DND-41 (cell line): ENCODE data around the gene CD99L2.

Experiments
- ATAC-seq: fragments of 200-7000 bp; cut with Tn5 transposase; 3 replicates; pipeline ENCODE4 v1.9.1; 2021; ENCODE audit warnings: low read depth; ENCODE audit not compliant: insufficient read depth
- DNase-seq: peaks from one replicate; pipeline ENCODE4 v3.0.0-alpha.2; 2020
- H2AFZ ChIP-seq: 2 replicates; pipeline ENCODE4 v1.6.0; 2012; ENCODE audit warnings: low read depth, low read length
- H3K27ac ChIP-seq: 2 replicates; pipeline ENCODE4 v1.5.1; 2012; ENCODE audit warnings: low read length, inconsistent platforms
- H3K27me3 ChIP-seq: fragments of 200-600 bp; sonication (generic); 2 replicates; pipeline ENCODE4 v1.6.0; 2012; ENCODE audit warnings: low read length, mild to moderate bottlenecking, inconsistent platforms; ENCODE audit not compliant: insufficient read depth, poor library complexity
- H3K36me3 ChIP-seq: 2 replicates; pipeline ENCODE4 v1.5.1; 2012; ENCODE audit warnings: low read length, inconsistent platforms; ENCODE audit not compliant: insufficient read depth
- H3K4me1 ChIP-seq: 2 replicates; pipeline ENCODE4 v1.5.1; 2012; ENCODE audit warnings: mild to moderate bottlenecking, low read length; ENCODE audit not compliant: insufficient read depth
- H3K4me2 ChIP-seq: 2 replicates; pipeline ENCODE4 v1.6.0; 2012; ENCODE audit warnings: mild to moderate bottlenecking, moderate library complexity, low read length, inconsistent platforms; ENCODE audit not compliant: insufficient read depth
- H3K4me3 ChIP-seq, 2 experiments: fragments of 200-600 bp in 1 of 2; shearing (Covaris generic) in 1 of 2; 2 replicates each; pipeline ENCODE4 v1.5.1; 2012 to 2016; ENCODE audit warnings: inconsistent platforms in 2 of 2, low read length in 2 of 2, mild to moderate bottlenecking in 2 of 2, low read depth in 1 of 2, moderate library complexity in 1 of 2
- H3K79me2 ChIP-seq: 2 replicates; pipeline ENCODE4 v1.6.0; 2012; ENCODE audit warnings: low read length, inconsistent platforms; ENCODE audit not compliant: insufficient read depth
- H3K9ac ChIP-seq: 2 replicates; pipeline ENCODE4 v1.6.0; 2012; ENCODE audit warnings: low read depth, mild to moderate bottlenecking, inconsistent platforms, low read length, moderate library complexity
- H3K9me3 ChIP-seq: 2 replicates; pipeline ENCODE4 v1.5.1; 2012; ENCODE audit warnings: low read length, moderate library complexity, mild to moderate bottlenecking, inconsistent platforms; ENCODE audit not compliant: insufficient read depth, severe bottlenecking
- H4K20me1 ChIP-seq: 2 replicates; pipeline ENCODE4 v1.6.0; 2012; ENCODE audit warnings: low read length; ENCODE audit not compliant: insufficient read depth
- CTCF ChIP-seq: IDR thresholded peaks from 2 replicates; pipeline ENCODE4 v1.5.1; 2012; ENCODE audit warnings: borderline replicate concordance, low read length, moderate library complexity, mild to moderate bottlenecking; ENCODE audit not compliant: poor library complexity, severe bottlenecking; ENCODE audit errors: extremely low read depth
- EZH2 ChIP-seq: IDR thresholded peaks from 3 replicates; pipeline ENCODE4 v1.6.1; 2012; ENCODE audit warnings: borderline replicate concordance, low read depth, mild to moderate bottlenecking, moderate library complexity, low read length, inconsistent platforms; ENCODE audit not compliant: severe bottlenecking

Gene CD99L2

GRCh38 chrX:150761819-150762216, 136.7 kb downstream of the CD99L2 start:
- ATAC-seq, result no peak
- no peaks in the 10 kb centered on the region for H3K79me2 ChIP-seq
- H3K27ac ChIP-seq, result no peak overlapping the region
- no peaks in the 10 kb centered on the region for H3K4me1 ChIP-seq
- no peak overlapping the region for H2AFZ ChIP-seq
- no peak overlapping the region for H3K9ac ChIP-seq
- no peaks in the 10 kb centered on the region for H3K9me3 ChIP-seq
- H3K4me2 ChIP-seq, result no peak overlapping the region
- DNase-seq, result no peak
- H3K4me3 ChIP-seq, result no peak overlapping the region
- no peaks in the 10 kb centered on the region for H3K27me3 ChIP-seq
- no peaks in the 10 kb centered on the region for H4K20me1 ChIP-seq
- peaks cover 49% of the 10 kb centered on the region for H3K36me3 ChIP-seq
- TF ChIP-seq CTCF (no peak), EZH2 (no peak)

DNA sequence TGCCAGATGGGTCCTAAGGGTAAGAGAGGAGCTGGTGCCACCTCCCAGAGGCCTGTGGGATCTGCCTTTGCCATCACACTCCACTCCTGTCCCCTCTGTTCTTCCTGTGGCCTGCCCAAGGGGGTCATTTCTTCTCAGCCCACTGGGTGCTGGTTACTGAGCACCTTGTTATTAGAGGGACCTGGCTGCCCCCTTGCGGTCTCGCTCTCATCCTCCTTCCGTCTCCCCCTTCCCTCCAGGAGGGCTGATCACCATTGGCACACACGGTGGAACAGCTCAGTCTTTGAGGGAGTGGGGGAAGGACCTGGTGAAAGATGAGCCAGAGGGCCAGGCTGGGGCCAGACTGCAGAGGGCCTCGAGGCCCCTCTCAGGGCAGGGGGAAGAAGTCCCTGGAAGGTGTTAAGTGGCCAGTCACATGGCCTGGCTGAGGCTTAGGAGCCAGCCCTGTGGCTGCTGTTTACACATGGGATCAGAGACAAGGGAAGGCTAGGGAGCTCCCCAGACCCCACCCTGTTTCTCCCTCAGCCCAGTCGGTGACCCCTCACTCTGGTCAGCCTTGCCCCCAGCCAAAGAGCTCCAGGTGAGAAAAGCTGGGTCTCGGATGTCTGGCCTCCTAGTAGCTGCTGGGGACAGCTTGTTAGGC, 137.2 kb downstream of the CD99L2 start:
- H3K27me3 ChIP-seq, result no peaks in the 10 kb centered on the region

GRCh38 chrX:150759568-150760416, 138.7 kb downstream of the CD99L2 start:
- Histone ChIP-seq H3K4me2 (no peak overlapping the region), H3K79me2 (no peaks in the 10 kb centered on the region), H4K20me1 (no peaks in the 10 kb centered on the region), H3K27me3 (no peaks in the 10 kb centered on the region), H3K4me1 (no peaks in the 10 kb centered on the region), H3K4me3 (no peak overlapping the region), H2AFZ (no peak overlapping the region), H3K27ac (no peak overlapping the region), H3K9ac (no peak overlapping the region), H3K9me3 (no peaks in the 10 kb centered on the region), H3K36me3 (peaks cover 54% of the 10 kb centered on the region)
- no peak for TF ChIP-seq EZH2
- TF ChIP-seq CTCF, result no peak
- ATAC-seq (no peak), DNase-seq (no peak)

More for the DNA sequence above, 137.2 kb downstream of the CD99L2 start:
- H4K20me1 ChIP-seq, result no peaks in the 10 kb centered on the region
- H3K79me2 ChIP-seq, result no peaks in the 10 kb centered on the region
- no peak overlapping the region for H3K27ac ChIP-seq
- H3K36me3 ChIP-seq, result peaks cover 51% of the 10 kb centered on the region
- no peak overlapping the region for H3K4me3 ChIP-seq
- TF ChIP-seq CTCF, result no peak
- no peak for TF ChIP-seq EZH2
- no peak overlapping the region for H3K9ac ChIP-seq
- H3K4me2 ChIP-seq, result no peak overlapping the region
- DNase-seq (no peak), ATAC-seq (no peak)
- no peaks in the 10 kb centered on the region for H3K4me1 ChIP-seq
- H3K9me3 ChIP-seq, result no peaks in the 10 kb centered on the region
- no peak overlapping the region for H2AFZ ChIP-seq
